GM23248 (cell line): ENCODE results near the gene SFTPB. TPM values are rescaled to one million over a fixed set of nuclear protein-coding genes. Genes with fewer than 3 reads are reported as not detected.

Source experiments
- DNase-seq: peaks from one replicate; pipeline ENCODE4 v3.0.0-alpha.2; 2015
- H2AFZ ChIP-seq: fragments of 200-600 bp; sonication (generic); 2 replicates; pipeline ENCODE4 v1.6.1; 2016; ENCODE audit warnings: antibody characterized with exemption
- H3F3A ChIP-seq: fragments of 200-600 bp; sonication (generic); 2 replicates; pipeline ENCODE4 v1.6.1; 2016; ENCODE audit warnings: mild to moderate bottlenecking, antibody characterized with exemption, mixed run types; ENCODE audit not compliant: insufficient read depth
- H3K27ac ChIP-seq: fragments of 200-600 bp; sonication (generic); 2 replicates; pipeline ENCODE4 v1.5.1; 2016; ENCODE audit warnings: mild to moderate bottlenecking
- H3K27me3 ChIP-seq: fragments of 200-600 bp; sonication (generic); replicated peaks from 2 replicates; pipeline ENCODE4 v1.6.1; 2016; ENCODE audit warnings: mild to moderate bottlenecking; ENCODE audit not compliant: insufficient read depth
- H3K36me3 ChIP-seq: fragments of 200-600 bp; sonication (generic); 2 replicates; pipeline ENCODE4 v1.6.1; 2016; ENCODE audit warnings: low read depth, mild to moderate bottlenecking
- H3K4me1 ChIP-seq: fragments of 200-600 bp; sonication (generic); 2 replicates; pipeline ENCODE4 v1.6.1; 2016; ENCODE audit warnings: mild to moderate bottlenecking; ENCODE audit not compliant: insufficient read depth
- H3K4me2 ChIP-seq: fragments of 200-600 bp; sonication (generic); one replicate; pipeline ENCODE4 v1.6.1; 2016; ENCODE audit warnings: mild to moderate bottlenecking; ENCODE audit not compliant: unreplicated experiment
- H3K4me3 ChIP-seq: fragments of 200-600 bp; sonication (generic); 2 replicates; pipeline ENCODE4 v1.5.1; 2016; ENCODE audit warnings: mild to moderate bottlenecking
- H3K79me2 ChIP-seq: fragments of 200-600 bp; sonication (generic); 2 replicates; pipeline ENCODE4 v1.6.1; 2016; ENCODE audit warnings: mild to moderate bottlenecking; ENCODE audit not compliant: insufficient read depth
- H3K9ac ChIP-seq: fragments of 200-600 bp; sonication (generic); 2 replicates; pipeline ENCODE4 v1.6.1; 2016; ENCODE audit warnings: mild to moderate bottlenecking
- H3K9me2 ChIP-seq: fragments of 200-600 bp; sonication (generic); 2 replicates; pipeline ENCODE4 v1.6.1; 2016; ENCODE audit warnings: mixed run types, mild to moderate bottlenecking, moderate library complexity; ENCODE audit not compliant: insufficient read depth
- H3K9me3 ChIP-seq: fragments of 200-600 bp; sonication (generic); one replicate; pipeline ENCODE4 v1.6.1; 2017; ENCODE audit warnings: low read depth
- H4K20me1 ChIP-seq: fragments of 200-600 bp; sonication (generic); 2 replicates; pipeline ENCODE4 v1.6.0; 2016; ENCODE audit not compliant: insufficient read depth
- EZH2 ChIP-seq: fragments of 200-600 bp; sonication (generic); IDR thresholded peaks from 2 replicates; pipeline ENCODE4 v1.6.1; 2018; ENCODE audit warnings: antibody characterized with exemption, mild to moderate bottlenecking; ENCODE audit not compliant: insufficient read depth, poor library complexity, severe bottlenecking
- EZH2phosphoT487 ChIP-seq: fragments of 200-600 bp; sonication (generic); IDR thresholded peaks from 2 replicates; pipeline ENCODE4 v1.6.1; 2018; ENCODE audit warnings: antibody characterized with exemption, moderate library complexity, mild to moderate bottlenecking, low read depth; ENCODE audit not compliant: insufficient read depth
- WGBS, 2 experiments: methylation state at CpG; one replicate each; pipeline ENCODE4 v1.1.6; 2015 to 2017; ENCODE audit warnings: low lambda C conversion rate in 2 of 2, low coverage in 1 of 2; ENCODE audit errors: missing lambda C conversion rate in 2 of 2; 5-methylcytosine and 5-hydroxymethylcytosine counted together
- in situ Hi-C: fragments of 300-500 bp; cut with MboI; formaldehyde crosslinking; loops from 2 replicates; pipeline ENCODE4 v1.15.0; 2020
- polyA plus RNA-seq: library from polyadenylated mRNA; unstranded; fragments of >200 nt; fragmentation: Nextera tagmentation; extraction: Ambion mirVana; gene quantifications from 2 replicates; pipeline ENCODE4 v1.2.1, GENCODE V29; 2016
- total RNA-seq: library from RNA; depleted of rRNA; stranded (reverse); fragments of >200 nt; shearing (Covaris generic); gene quantifications from 2 replicates; pipeline ENCODE4 v1.2.3, GENCODE V29; 2014

Gene SFTPB
- total and polyA plus RNA-seq, 2 experiments from 2014 or later, result not detected

GRCh38 chr2:85695691-85696668 lies 28.0 kb upstream of the SFTPB start:
- no peak overlapping the region for H3K27ac ChIP-seq
- no peaks in the 10 kb centered on the region for H3K36me3 ChIP-seq
- WGBS, 2 experiments, result 83 to 85% methylated on average over 11 to 12 of the region's 12 CpGs
- TF ChIP-seq EZH2, result no peak
- TF ChIP-seq EZH2phosphoT487, result no peak
- H3K9me2 ChIP-seq, result no peaks in the 10 kb centered on the region
- H3K27me3 ChIP-seq, result no peaks in the 10 kb centered on the region
- H3K4me3 ChIP-seq, result no peak overlapping the region
- H3K9me3 ChIP-seq, result no peaks in the 10 kb centered on the region
- H3K4me2 ChIP-seq, result no peak overlapping the region
- 0 out of 2 replicates have a peak, but pooled peaks cover 2% of the 10 kb centered on the region for H3K4me1 ChIP-seq
- DNase-seq, result no peak
- peaks cover 6% of the 10 kb centered on the region; the same call in 1 of the 2 replicates for H3F3A ChIP-seq
- H4K20me1 ChIP-seq, result no peaks in the 10 kb centered on the region
- no peak overlapping the region for H3K9ac ChIP-seq
- in situ Hi-C loops, result no loop called here
- H3K79me2 ChIP-seq, result no peaks in the 10 kb centered on the region
- H2AFZ ChIP-seq, result no peak overlapping the region

DNA sequence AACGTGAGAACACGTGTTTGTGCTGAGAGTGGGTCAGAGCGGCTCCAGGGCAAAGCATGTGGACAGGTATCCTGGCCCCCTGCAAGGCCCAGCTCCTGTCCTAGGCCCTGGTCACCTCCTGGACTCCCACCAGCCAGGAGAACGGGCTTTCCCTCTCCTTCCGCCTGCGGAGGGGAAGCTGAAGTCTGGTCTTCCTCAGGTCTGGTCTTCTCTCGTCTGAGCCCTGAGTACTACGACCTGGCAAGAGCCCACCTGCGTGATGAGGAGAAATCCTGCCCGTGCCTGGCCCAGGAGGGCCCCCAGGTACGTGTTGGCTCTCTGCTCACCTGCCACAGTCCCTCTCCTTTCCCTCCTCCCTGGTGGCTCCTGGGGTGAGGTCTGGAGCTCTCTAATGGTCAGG lies 27.1 kb upstream of the SFTPB start:
- Histone ChIP-seq H4K20me1 (no peaks in the 10 kb centered on the region), H3K4me1 (no peaks in the 10 kb centered on the region), H3K36me3 (no peaks in the 10 kb centered on the region), H3K4me3 (no peak overlapping the region), H3K9ac (no peak overlapping the region), H2AFZ (no peak overlapping the region), H3K9me3 (no peaks in the 10 kb centered on the region), H3K27me3 (no peaks in the 10 kb centered on the region), H3F3A (no peaks in the 10 kb centered on the region), H3K9me2 (no peaks in the 10 kb centered on the region), H3K27ac (no peak overlapping the region), H3K4me2 (no peak overlapping the region), H3K79me2 (no peaks in the 10 kb centered on the region)
- TF ChIP-seq EZH2phosphoT487 (no peak), EZH2 (no peak)
- in situ Hi-C loops, result no loop called here
- no peak for DNase-seq
- 75 to 77% methylated on average over 11 of the region's 11 CpGs for WGBS, 2 experiments

- in situ Hi-C loops, result no loop called here
- TF ChIP-seq EZH2 (no peak), EZH2phosphoT487 (no peak)
Observed at GRCh38 chr2:85694052-85695025, 26.3 kb upstream of the SFTPB start, which contains the start of gene GNLY. TSS of gene GNLY (plus strand) at chr2:85694358. CDS start at chr2:85694419, 61 bp downstream.

GRCh38 chr2:85692039-85692645 lies 24.1 kb upstream of the SFTPB start:
- Histone ChIP-seq H3K27me3 (no peaks in the 10 kb centered on the region), H3K36me3 (no peaks in the 10 kb centered on the region), H3K9me2 (no peaks in the 10 kb centered on the region), H3K9me3 (no peaks in the 10 kb centered on the region), H3K9ac (no peak overlapping the region), H3F3A (no peaks in the 10 kb centered on the region), H3K4me1 (no peaks in the 10 kb centered on the region), H3K4me2 (no peak overlapping the region), H3K79me2 (no peaks in the 10 kb centered on the region), H4K20me1 (no peaks in the 10 kb centered on the region), H3K4me3 (no peak overlapping the region), H2AFZ (no peak overlapping the region), H3K27ac (no peak overlapping the region)
- no peak for TF ChIP-seq EZH2
- TF ChIP-seq EZH2phosphoT487, result no peak
- in situ Hi-C loops, result no loop called here
- 67 to 87% methylated on average over 5 of the region's 5 CpGs for WGBS, 2 experiments
- no peak for DNase-seq

More at GRCh38 chr2:85694052-85695025, 26.3 kb upstream of the SFTPB start, which contains the start of gene GNLY:
- WGBS, 2 experiments, result 87 to 88% methylated on average over 14 to 15 of the region's 15 CpGs
- Histone ChIP-seq H3K27ac (no peak within 1 kb of the TSS), H3K9me2 (no peaks in the 10 kb centered on the region), H3K4me3 (no peak within 1 kb of the TSS), H3K4me2 (no peak within 1 kb of the TSS), H3K27me3 (no peaks in the 10 kb centered on the region), H4K20me1 (no peaks in the 10 kb centered on the region), H3K36me3 (no peaks in the 10 kb centered on the region), H3K79me2 (no peaks in the 10 kb centered on the region), H2AFZ (no peak within 1 kb of the TSS), H3F3A (no peaks in the 10 kb centered on the region), H3K4me1 (no peaks in the 10 kb centered on the region), H3K9ac (no peak within 1 kb of the TSS), H3K9me3 (no peaks in the 10 kb centered on the region)
- no peak for DNase-seq
